Activated CD4-positive, alpha-beta T cell treated with anti-CD3 and anti-CD28 coated beads, Interleukin-2, amount 50 U/mL, for 48 hours (primary cell): ENCODE results near the gene GRID1.

Experiments
- DNase-seq, 2 experiments: peaks; one replicate each; pipeline ENCODE4 v3.0.0-alpha.2; 2020

Gene GRID1

GRCh38 chr10:86288695-86289576 is 77.7 kb downstream of the GRID1 start:
- no peak for DNase-seq

- no peak for DNase-seq
These were observed 78.5 kb downstream of the GRID1 start for GRCh38 chr10:86287966-86288579.

GRCh38 chr10:86287110-86287793 is 79.3 kb downstream of the GRID1 start:
- no peak for DNase-seq

- no peak for DNase-seq
These were observed 80.1 kb downstream of the GRID1 start for GRCh38 chr10:86286236-86287109.

- DNase-seq = no peak
These were observed 81.3 kb downstream of the GRID1 start for GRCh38 chr10:86285136-86285790.

- no peak for DNase-seq
These were observed 82.1 kb downstream of the GRID1 start for GRCh38 chr10:86284355-86285105.

GRCh38 chr10:86283466-86284287 is 82.9 kb downstream of the GRID1 start:
- no peak for DNase-seq

- no peak for DNase-seq
These were observed 83.7 kb downstream of the GRID1 start for GRCh38 chr10:86282664-86283465.

GRCh38 chr10:86281396-86281795 is 85.2 kb downstream of the GRID1 start:
- DNase-seq = no peak

GRCh38 chr10:86269332-86269731 is 97.3 kb downstream of the GRID1 start:
- DNase-seq = no peak

- no peak for DNase-seq
These were observed 99.1 kb downstream of the GRID1 start for GRCh38 chr10:86267286-86268195.

GRCh38 chr10:86266446-86267242 is 100.0 kb downstream of the GRID1 start:
- no peak for DNase-seq

GRCh38 chr10:86265895-86266259 is 100.7 kb downstream of the GRID1 start:
- DNase-seq = no peak

- no peak for DNase-seq
These were observed 101.2 kb downstream of the GRID1 start for GRCh38 chr10:86265236-86265894.

GRCh38 chr10:86264481-86265231 is 101.9 kb downstream of the GRID1 start:
- DNase-seq = no peak

- no peak for DNase-seq
These were observed 102.7 kb downstream of the GRID1 start for GRCh38 chr10:86263907-86264306.
